NCI-H1105 treated with DMSO at 0.1 percent for 48 hours (cell line): ENCODE data around the gene EXOC6B.
A peak's percentile ranks its signal among the peaks of the same experiment; 100 is the strongest.

Experiments used
- DNase-seq: peaks from one replicate; lab custom pipeline; 2025; lab: John Stamatoyannopoulos, UW

The EXOC6B gene

GRCh38 chr2:72159211-72159993, 666.4 kb downstream of the EXOC6B start:
- DNase-seq: no peak

GRCh38 chr2:72157871-72158771, 667.7 kb downstream of the EXOC6B start:
- DNase-seq: no peak

- DNase-seq: no peak
These were observed 669.0 kb downstream of the EXOC6B start for GRCh38 chr2:72156872-72157271.

- no peak for DNase-seq
These were observed 670.1 kb downstream of the EXOC6B start for GRCh38 chr2:72155737-72156136.

- no peak for DNase-seq
These were observed 670.7 kb downstream of the EXOC6B start for GRCh38 chr2:72155151-72155550.

GRCh38 chr2:72154386-72154975, 671.4 kb downstream of the EXOC6B start:
- DNase-seq: no peak

- no peak for DNase-seq
These were observed 671.9 kb downstream of the EXOC6B start for GRCh38 chr2:72153924-72154323.

GRCh38 chr2:72153026-72153791, 672.6 kb downstream of the EXOC6B start:
- DNase-seq: no peak

GRCh38 chr2:72150861-72151356, 674.9 kb downstream of the EXOC6B start:
- DNase-seq: no peak

GRCh38 chr2:72150157-72150860, 675.5 kb downstream of the EXOC6B start:
- DNase-seq: peak; percentile 70

GRCh38 chr2:72149556-72150156, 676.2 kb downstream of the EXOC6B start:
- peak; percentile 38 for DNase-seq

- peak; percentile 42 for DNase-seq
These were observed 676.8 kb downstream of the EXOC6B start for GRCh38 chr2:72148837-72149555.

GRCh38 chr2:72148003-72148836, 677.6 kb downstream of the EXOC6B start:
- no peak for DNase-seq

- peak; percentile 7 for DNase-seq
These were observed 678.4 kb downstream of the EXOC6B start, which contains the start of gene CYP26B1 for GRCh38 chr2:72147303-72147971. CYP26B1 (minus strand) TSS chr2:72147862; CDS start chr2:72147834, 28 bp downstream.

- DNase-seq: peak; percentile 17
These were observed 679.2 kb downstream of the EXOC6B start for GRCh38 chr2:72146347-72147302.

GRCh38 chr2:72145658-72146329, 680.0 kb downstream of the EXOC6B start:
- DNase-seq: no peak

- DNase-seq: peak; percentile 58
These were observed 680.6 kb downstream of the EXOC6B start for GRCh38 chr2:72145289-72145657.
